Dermis lymphatic vessel endothelial cell (primary cell): ENCODE results near the gene TSPAN5. TPM values are rescaled to one million over a fixed set of nuclear protein-coding genes. Genes with fewer than 3 reads are reported as not detected.

Experiments used
- total RNA-seq: library from RNA; depleted of rRNA; stranded (reverse); fragments of >200 nt; gene quantifications from 2 replicates; pipeline ENCODE4 v1.2.1, GENCODE V29; 2014

TSPAN5 gene
- 79.2 and 141 TPM in 2 replicates for total RNA-seq

GRCh38 chr4:98658287-98659105 is at the start of gene TSPAN5:
TSS of gene TSPAN5 (minus strand) at chr4:98658611.

